ENCODE results near the gene STEAP1.

DNA sequence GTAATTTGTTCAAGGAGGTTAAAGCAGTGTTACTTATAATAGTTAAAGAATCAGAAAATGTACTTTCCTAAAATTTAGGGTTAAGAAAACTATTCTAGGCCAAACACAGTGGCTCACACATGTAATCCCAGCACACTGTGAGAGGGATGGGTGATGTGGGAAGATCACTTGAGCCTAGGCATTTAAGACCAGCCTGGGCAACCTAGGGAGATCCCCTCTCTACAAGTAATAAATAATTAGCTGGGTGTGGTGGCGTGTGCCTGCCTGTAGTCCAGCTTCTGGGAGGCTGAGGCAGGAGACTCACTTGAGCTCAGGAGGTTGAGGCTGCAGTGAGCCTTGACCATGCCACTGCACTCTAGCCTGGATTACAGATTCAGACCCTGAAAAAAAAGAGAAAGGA is 53.7 kb downstream of the STEAP1 start:
- TF ChIP-seq EZH2 (IDR thresholded peaks at IDR 0.05) (no peak), POLR2AphosphoS5 (IDR thresholded peaks at IDR 0.05; ENCODE audit: borderline replicate concordance, low read depth, low read length) (peak; percentile 46; the same call in 1 of the 2 replicates)

Measured in SK-N-MC (cell line).